GM12878 (cell line): ENCODE results near the gene ZNF407. TPM values are rescaled to one million over a fixed set of nuclear protein-coding genes. Genes with fewer than 3 reads are reported as not detected.

ENCODE experiments used
- ATAC-seq: fragments of 200-7000 bp; cut with Tn5 transposase; 3 replicates; pipeline ENCODE4 v1.9.1; 2020; ENCODE audit warnings: mild to moderate bottlenecking, moderate library complexity
- BruUV-seq: library from RNA; stranded (reverse); fragments of 400-500 nt; replicated peaks from 2 replicates; lab custom pipeline; 2021; lab: Mats Ljungman, UMichigan
- CTCF ChIA-PET: fragments of 300-600 bp; sonication (Branson Sonifier 250); formaldehyde crosslinking; extraction: SDS; loops from one replicate; lab custom pipeline; 2021; ENCODE audit warnings: inconsistent platforms; lab: Yijun Ruan, JAX
- POLR2A ChIA-PET: fragments of 350-600 bp; formaldehyde crosslinking; extraction: SDS; loops from one replicate; lab custom pipeline; 2021; ENCODE audit warnings: inconsistent platforms; lab: Charles Lee
- RAD21 ChIA-PET: fragments of 300-600 bp; sonication (Branson Sonifier 250); formaldehyde crosslinking; loops from one replicate; lab custom pipeline; 2023; ENCODE audit warnings: antibody characterized with exemption; ENCODE audit not compliant: unreplicated experiment; lab: Charles Lee
- SMC1A ChIA-PET: fragments of 300-600 bp; sonication (Branson Sonifier 250); formaldehyde crosslinking; loops from one replicate; lab custom pipeline; 2023; ENCODE audit not compliant: unreplicated experiment, uncharacterized antibody; lab: Charles Lee
- DNase-seq: peaks from one replicate; pipeline ENCODE4 v3.0.0-alpha.2; 2011; ENCODE audit warnings: low read depth, low spot score
- FAIRE-seq: peaks from 3 replicates; lab custom pipeline; 2011; peaks lifted over from hg19 to GRCh38; lab: Jason Lieb, UNC
- H2AFZ ChIP-seq: 2 replicates; pipeline ENCODE4 v1.6.0; 2011; ENCODE audit warnings: low read depth, low read length, control low read depth; ENCODE audit not compliant: control insufficient read depth
- H3K27ac ChIP-seq: 2 replicates; pipeline ENCODE4 v1.5.1; 2011; ENCODE audit warnings: control low read depth; ENCODE audit not compliant: control insufficient read depth, insufficient read depth
- H3K27me3 ChIP-seq, 2 experiments: replicated peaks in 1 of 2; 2 replicates each; pipeline versions ENCODE4 v1.6.0 to v1.6.1; 2011; ENCODE audit warnings: low read length in 1 of 2; ENCODE audit not compliant: control insufficient read depth in 2 of 2, insufficient read depth in 2 of 2
- H3K36me3 ChIP-seq, 2 experiments: 2 replicates each; pipeline ENCODE4 v1.5.1; 2011; ENCODE audit warnings: low read length in 1 of 2; ENCODE audit not compliant: control insufficient read depth in 2 of 2, insufficient read depth in 2 of 2
- H3K4me1 ChIP-seq: 2 replicates; pipeline ENCODE4 v1.6.1; 2011; ENCODE audit warnings: mild to moderate bottlenecking, low read length, moderate library complexity, mixed read lengths; ENCODE audit not compliant: control insufficient read depth, insufficient read depth
- H3K4me2 ChIP-seq: 2 replicates; pipeline ENCODE4 v1.6.0; 2011; ENCODE audit warnings: control low read depth; ENCODE audit not compliant: control insufficient read depth, insufficient read depth
- H3K4me3 ChIP-seq: fragments of 200-600 bp; sonication (generic); 2 replicates; pipeline ENCODE4 v1.5.1; 2016
- H3K79me2 ChIP-seq: 2 replicates; pipeline ENCODE4 v1.6.0; 2011; ENCODE audit warnings: low read length; ENCODE audit not compliant: control insufficient read depth, insufficient read depth
- H3K9ac ChIP-seq: 2 replicates; pipeline ENCODE4 v1.8.0; 2011; ENCODE audit warnings: low read length, control low read depth, mixed read lengths; ENCODE audit not compliant: control insufficient read depth, insufficient read depth
- H3K9me3 ChIP-seq: replicated peaks from 3 replicates; pipeline ENCODE4 v1.5.1; 2011; ENCODE audit warnings: mild to moderate bottlenecking, low read length; ENCODE audit not compliant: control insufficient read depth, insufficient read depth
- H4K20me1 ChIP-seq: 2 replicates; pipeline ENCODE4 v1.6.0; 2011; ENCODE audit not compliant: control insufficient read depth, insufficient read depth
- IKZF2 ChIP-seq, 2 experiments: fragments of 450-650 bp; IDR thresholded peaks; 2 replicates each; pipeline ENCODE4 v1.6.1; 2017; ENCODE audit warnings: mild to moderate bottlenecking in 2 of 2, moderate library complexity in 2 of 2
- JUNB ChIP-seq: IDR thresholded peaks from 2 replicates; pipeline ENCODE4 v1.6.1; 2016; ENCODE audit warnings: antibody characterized with exemption, mild to moderate bottlenecking
- MTA2 ChIP-seq: fragments of 450-650 bp; IDR thresholded peaks from 2 replicates; pipeline ENCODE4 v1.6.1; 2016; ENCODE audit warnings: low read depth, mild to moderate bottlenecking, moderate library complexity
- MYB ChIP-seq: fragments of 150-350 bp; IDR thresholded peaks from 2 replicates; pipeline ENCODE4 v1.6.1; 2014; ENCODE audit warnings: mild to moderate bottlenecking, low read depth, low read length, borderline replicate concordance
- NRF1 ChIP-seq: conservative IDR thresholded peaks from 2 replicates; pipeline ENCODE4 v1.6.1; 2011; ENCODE audit warnings: mild to moderate bottlenecking, low read depth, low read length, improper control_type of control experiment
- RB1 ChIP-seq: fragments of 450-650 bp; formaldehyde crosslinking; IDR thresholded peaks from 2 replicates; pipeline ENCODE4 v1.6.1; 2017; ENCODE audit warnings: mild to moderate bottlenecking, borderline replicate concordance
- SREBF2 ChIP-seq: IDR thresholded peaks from 2 replicates; pipeline ENCODE4 v1.6.1; 2012; ENCODE audit warnings: mild to moderate bottlenecking, low read length
- STAT1 ChIP-seq: fragments of 450-650 bp; conservative IDR thresholded peaks from 2 replicates; pipeline ENCODE4 v1.6.1; 2014; ENCODE audit warnings: antibody characterized with exemption, mild to moderate bottlenecking
- SUZ12 ChIP-seq: fragments of 200-600 bp; sonication (generic); IDR thresholded peaks from one replicate; pipeline ENCODE4 v1.6.1; 2018; ENCODE audit warnings: antibody characterized with exemption, mild to moderate bottlenecking; ENCODE audit not compliant: unreplicated experiment
- TAF1 ChIP-seq: IDR thresholded peaks from 2 replicates; pipeline ENCODE4 v1.6.1; 2011; ENCODE audit warnings: mild to moderate bottlenecking, low read depth, low read length, borderline replicate concordance
- TARDBP ChIP-seq: IDR thresholded peaks from 2 replicates; pipeline ENCODE4 v1.6.1; 2016; ENCODE audit warnings: borderline replicate concordance
- ZZZ3 ChIP-seq: IDR thresholded peaks from 2 replicates; pipeline ENCODE4 v1.6.1; 2011; ENCODE audit warnings: low read depth; ENCODE audit not compliant: control insufficient read depth, insufficient read length
- WGBS: methylation state at CpG from one replicate; pipeline ENCODE4 v1.1.6; 2016; ENCODE audit warnings: low lambda C conversion rate; ENCODE audit not compliant: insufficient replicate concordance, insufficient coverage; ENCODE audit errors: missing lambda C conversion rate; 5-methylcytosine and 5-hydroxymethylcytosine counted together
- in situ Hi-C: fragments of 300-500 bp; cut with MboI; formaldehyde crosslinking; loops from 9 replicates; pipeline ENCODE4 v1.14.3; 2018; ENCODE audit warnings: mixed read lengths
- intact Hi-C: fragments of 100-400 bp; cut with micrococcal nuclease; formaldehyde crosslinking; loops from one replicate; pipeline ENCODE4 v1.14.2; 2022; ENCODE audit not compliant: unreplicated experiment
- polyA plus RNA-seq, 11 experiments: library from polyadenylated mRNA; depleted of rRNA in 4 of 11; unstranded in 6 of 11; stranded (reverse) in 5 of 11; fragments of >200 nt; fragmentation: Nextera tagmentation in 4 of 11; fragmentation: Illumina TruSeq in 1 of 11; extraction: Ambion mirVana in 4 of 11; extraction: Trizol in 1 of 11; gene quantifications; 1 replicate in 1 of 11; 2 replicates in 10 of 11; pipeline versions ENCODE4 v1.2.1 to v1.2.3, GENCODE V29; 2011 to 2016; ENCODE audit warnings: inconsistent platforms in 2 of 11, missing spikeins in 2 of 11, low read depth in 1 of 11
- total RNA-seq, 4 experiments: library from RNA; depleted of rRNA in 3 of 4; stranded (reverse); fragments of >200 nt in 3 of 4; fragmentation: Illumina TruSeq in 1 of 4; extraction: Trizol in 1 of 4; gene quantifications; 2 replicates each; pipeline versions ENCODE4 v1.2.1 to v1.2.3, GENCODE V29; 2013 to 2021

The ZNF407 gene
- total and polyA plus RNA-seq, 10 of the 15 experiments (the other 5 are each of a cell fraction or from before 2014, with no cell fraction given), result 0.69 to 11.6 (median 5.3) TPM

GRCh38 chr18:74947417-74947816, 349.7 kb downstream of the ZNF407 start:
- Histone ChIP-seq H3K9me3 (no peaks in the 10 kb centered on the region), H3K27me3 (no peaks in the 10 kb centered on the region), H4K20me1 (no peaks in the 10 kb centered on the region), H2AFZ (no peak overlapping the region), H3K4me3 (no peak overlapping the region), H3K36me3 (no peaks in the 10 kb centered on the region), H3K4me2 (no peak overlapping the region), H3K9ac (no peak overlapping the region), H3K27ac (no peak overlapping the region), H3K79me2 (no peaks in the 10 kb centered on the region), H3K4me1 (peaks cover 15% of the 10 kb centered on the region)
- intact Hi-C loops, result no loop called here
- 93% methylated on average over 10 of the region's 10 CpGs for WGBS
- CTCF ChIA-PET, result interaction anchor here (1.2 to 5.4 kb wide), 3 partner anchors 7 to 295 kb away, joined by 4 to 18 read pairs (median 6); no protein-coding TSS in a partner anchor
- RAD21 ChIA-PET, result interaction anchor here (1.0 to 1.1 kb wide), 2 partner anchors 23 to 295 kb away, joined by 3 to 4 read pairs; no protein-coding TSS in a partner anchor
- TF ChIP-seq TAF1, result no peak
- no peak for TF ChIP-seq IKZF2 (IDR thresholded peaks at IDR 0.05)
- TF ChIP-seq NRF1, result no peak
- no peak for TF ChIP-seq JUNB
- TF ChIP-seq MTA2, result no peak
- TF ChIP-seq ZZZ3, result no peak
- TF ChIP-seq TARDBP, result no peak
- TF ChIP-seq SUZ12, result no peak
- no peak for TF ChIP-seq SREBF2
- TF ChIP-seq MYB, result no peak
- no peak for TF ChIP-seq STAT1
- TF ChIP-seq RB1, result no peak
- POLR2A ChIA-PET, result no interaction called here
- BruUV-seq, result no TSS peak
- no peak for FAIRE-seq
- SMC1A ChIA-PET, result interaction anchor here (0.6 to 3.0 kb wide), 5 partner anchors 16 to 115 kb away, joined by 3 to 9 read pairs (median 3); no protein-coding TSS in a partner anchor
- ATAC-seq, result no peak
- in situ Hi-C loops, result no loop called here
- DNase-seq, result no peak
